Hair follicle dermal papilla cell (primary cell): Measurements from ENCODE around the gene EXOC3L1. TPM values are rescaled to one million over a fixed set of nuclear protein-coding genes. Genes with fewer than 3 reads are reported as not detected.

Experiments
- small RNA-seq: library from RNA; depleted of rRNA; stranded (forward); fragments of <200 nt; gene quantifications from one replicate; pipeline ENCODE3, GENCODE V24; 2012
- total RNA-seq: library from RNA; depleted of rRNA; stranded (reverse); fragments of >200 nt; gene quantifications from 2 replicates; pipeline ENCODE4 v1.2.3, GENCODE V29; 2012

The EXOC3L1 gene
- total RNA-seq = not detected in 2 replicates

DNA sequence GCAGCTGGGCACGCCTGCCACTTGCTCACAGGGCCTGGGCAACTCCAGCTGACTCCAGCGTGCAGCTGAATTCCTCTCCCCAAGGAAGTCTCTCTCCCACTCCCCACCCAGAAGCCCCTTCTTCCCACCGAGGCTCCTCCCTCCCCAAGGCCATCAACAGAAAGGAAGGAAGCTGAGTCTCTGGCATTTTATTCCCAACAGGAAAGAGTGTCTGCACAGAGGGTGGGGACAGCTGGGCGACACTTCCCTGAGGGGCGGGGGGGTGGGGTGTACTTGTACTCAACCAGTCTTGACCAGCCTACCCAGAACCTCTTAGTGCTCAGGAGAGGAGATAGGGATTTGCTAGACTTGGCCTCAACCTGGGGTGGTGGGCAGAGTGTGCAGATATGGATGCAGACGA lies at the start of gene EXOC3L1:
Gene EXOC3L1, minus strand, starts transcription at position 96 of the 400 bp plus-strand sequence. CDS start 460 bp downstream, outside the sequence.

DNA sequence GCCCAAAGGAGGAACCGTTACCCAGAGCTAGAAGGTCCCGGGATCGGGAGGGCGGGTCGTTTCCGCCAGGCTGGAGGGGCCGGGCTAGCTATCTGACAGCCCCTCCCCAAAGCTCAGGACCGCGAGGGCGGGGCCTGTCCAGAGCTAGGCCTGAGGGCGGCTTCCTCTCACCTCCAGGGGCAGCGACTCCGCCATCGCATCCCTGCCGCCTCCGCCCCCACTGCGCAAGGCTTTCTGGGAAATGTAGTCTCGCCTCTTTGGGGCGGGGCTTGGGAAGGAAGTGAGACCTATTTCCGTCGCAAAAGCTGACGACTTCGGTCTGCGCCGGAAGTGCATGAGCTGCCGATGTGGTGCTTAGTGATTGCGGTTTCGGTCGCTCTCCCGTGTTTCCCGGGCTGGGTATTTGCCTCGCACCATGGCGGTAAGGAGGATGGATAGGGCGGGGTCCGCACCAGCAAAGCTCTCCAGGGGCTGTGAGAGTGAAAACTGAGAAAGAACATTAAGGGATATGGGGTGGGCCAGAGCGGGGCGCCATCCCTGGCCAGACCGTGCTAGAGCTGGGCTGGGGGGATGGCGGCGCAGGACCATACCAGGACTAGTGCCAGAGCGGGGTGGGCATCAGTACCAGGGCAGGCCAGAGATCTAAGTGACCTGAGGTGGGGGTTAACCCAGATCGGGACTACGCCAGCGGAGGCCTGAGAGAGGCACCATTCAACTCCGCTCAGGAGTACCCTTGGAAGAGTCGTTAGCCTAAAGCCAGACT lies 37.0 kb upstream of the EXOC3L1 start, which contains the start of gene TMEM208:
Gene TMEM208, plus strand, starts transcription at position 327 of the 763 bp plus-strand sequence. Its CDS starts 89 bp downstream, at position 416.

GRCh38 chr16:67199011-67199807 lies 9.3 kb upstream of the EXOC3L1 start, which contains the start of gene ELMO3:
Gene ELMO3, plus strand, starts transcription at chr16:67199131. Its CDS starts 196 bp downstream, at chr16:67199327.

DNA sequence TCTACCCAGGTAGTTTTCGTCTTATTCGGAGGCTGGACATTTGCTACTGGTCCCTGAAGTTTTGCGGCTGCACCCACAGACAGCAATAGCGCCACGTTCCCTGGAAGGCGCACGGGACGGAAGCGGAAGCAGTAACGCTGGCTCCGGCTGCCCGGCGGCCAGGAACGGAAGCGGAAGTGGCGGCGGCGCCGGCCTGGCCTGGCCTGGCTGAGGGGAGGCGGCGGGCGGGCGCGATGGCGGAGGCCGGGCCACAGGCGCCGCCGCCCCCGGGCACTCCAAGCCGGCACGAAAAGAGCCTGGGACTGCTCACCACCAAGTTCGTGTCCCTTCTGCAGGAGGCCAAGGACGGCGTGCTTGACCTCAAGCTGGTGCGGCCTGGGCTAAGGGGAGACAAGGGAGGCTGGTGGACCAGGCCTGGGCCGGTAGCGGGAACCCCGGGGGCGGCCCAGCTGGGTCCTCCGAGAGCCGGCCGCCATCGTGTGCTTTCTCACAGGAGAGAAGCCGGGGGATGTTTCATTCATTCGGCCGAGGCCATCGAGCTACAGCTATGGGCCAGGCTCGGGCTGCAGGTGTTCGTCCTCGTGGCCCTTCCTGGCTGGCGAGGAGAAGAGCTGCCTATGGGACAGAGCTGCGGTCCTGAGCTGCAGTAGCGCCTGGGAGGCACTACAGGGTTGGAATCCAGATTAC lies 2.2 kb upstream of the EXOC3L1 start, which contains the start of gene E2F4:
Gene E2F4, plus strand, starts transcription at position 161 of the 687 bp plus-strand sequence. Its CDS starts 73 bp downstream, at position 234.

DNA sequence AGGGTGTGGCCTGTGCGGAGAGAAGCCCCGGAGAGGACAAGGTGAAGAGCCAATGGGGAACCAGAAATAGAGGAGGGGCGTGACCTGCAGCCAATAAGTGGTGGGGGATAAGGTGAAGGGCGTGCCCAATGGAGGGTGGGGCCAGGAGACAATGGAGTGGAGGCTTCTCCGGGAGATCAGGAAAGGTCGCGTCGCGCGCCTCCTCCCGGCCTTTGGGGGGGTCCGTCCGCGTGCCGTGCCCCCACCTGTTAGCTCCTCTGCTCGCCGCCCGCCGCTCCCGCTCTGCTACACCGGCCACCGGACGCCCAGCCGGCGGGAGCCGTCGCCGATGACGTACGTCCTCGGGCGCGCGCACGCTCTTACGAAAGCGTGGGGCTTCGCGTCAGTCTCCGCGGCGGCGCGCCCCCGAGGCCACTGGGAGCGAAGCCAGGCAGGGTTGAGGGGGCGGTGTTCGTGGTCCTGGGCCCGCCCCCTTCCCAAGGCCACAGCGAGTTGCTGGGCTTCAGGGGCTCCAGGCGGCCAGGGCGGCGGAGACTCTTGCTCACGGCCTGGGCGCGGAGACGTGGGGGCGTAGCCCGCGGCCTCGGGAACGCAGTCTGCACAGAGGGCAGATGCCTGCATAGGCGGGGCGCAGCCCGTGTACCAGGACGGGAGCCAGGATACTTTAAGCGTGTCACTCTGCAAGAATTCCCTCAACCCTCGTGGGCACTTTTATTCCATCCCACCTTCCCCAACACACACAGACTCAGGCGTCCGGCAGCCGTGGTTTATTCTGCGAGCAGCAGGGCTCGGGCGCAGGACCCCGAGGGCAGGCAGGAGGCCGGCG lies 6.1 kb downstream of the EXOC3L1 start, which contains the start of gene MATCAP1:
Gene MATCAP1, minus strand, starts transcription at position 337 of the 826 bp plus-strand sequence. CDS start 3,353 bp downstream, outside the sequence.

DNA sequence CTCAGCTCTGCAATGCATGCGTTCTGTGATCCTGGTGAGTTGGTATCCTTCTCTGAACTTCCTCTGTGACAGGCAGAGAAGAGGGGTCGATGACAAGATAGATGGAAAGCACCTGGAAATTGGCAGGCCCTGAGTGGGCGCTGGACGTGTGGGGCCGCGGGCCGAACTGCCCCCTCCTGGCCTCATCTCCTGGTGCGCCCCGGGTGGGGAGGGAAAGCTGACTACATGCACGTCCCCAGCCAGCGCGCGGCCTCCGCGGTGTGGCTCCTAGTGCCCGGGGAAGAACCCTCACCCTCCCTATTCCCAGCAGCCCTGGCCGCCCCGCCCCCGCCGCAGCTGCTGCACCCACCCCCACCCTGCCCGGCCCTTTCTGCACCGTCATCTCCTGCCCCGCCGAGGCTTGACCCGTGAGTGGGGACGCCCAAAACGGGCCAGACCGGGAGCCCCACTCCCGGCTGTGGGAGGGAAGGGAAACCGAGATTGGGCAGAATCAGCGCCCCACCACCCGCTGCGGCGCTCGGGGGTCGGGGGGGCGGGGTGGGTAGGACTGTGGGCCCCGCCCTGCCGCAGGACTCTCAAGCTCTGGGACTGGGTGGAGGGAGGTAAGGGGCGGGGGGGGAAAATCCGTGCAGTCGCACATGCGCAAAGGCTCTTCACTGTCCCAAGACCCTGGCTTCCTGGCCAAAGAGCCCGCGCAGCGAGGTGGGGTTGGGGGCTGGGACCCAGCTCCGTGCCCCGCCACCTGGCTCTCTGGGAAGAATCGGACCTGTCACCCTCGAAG lies 19.6 kb downstream of the EXOC3L1 start, which contains the start of gene NOL3:
Gene NOL3, plus strand, starts transcription at position 371 of the 781 bp plus-strand sequence.

DNA sequence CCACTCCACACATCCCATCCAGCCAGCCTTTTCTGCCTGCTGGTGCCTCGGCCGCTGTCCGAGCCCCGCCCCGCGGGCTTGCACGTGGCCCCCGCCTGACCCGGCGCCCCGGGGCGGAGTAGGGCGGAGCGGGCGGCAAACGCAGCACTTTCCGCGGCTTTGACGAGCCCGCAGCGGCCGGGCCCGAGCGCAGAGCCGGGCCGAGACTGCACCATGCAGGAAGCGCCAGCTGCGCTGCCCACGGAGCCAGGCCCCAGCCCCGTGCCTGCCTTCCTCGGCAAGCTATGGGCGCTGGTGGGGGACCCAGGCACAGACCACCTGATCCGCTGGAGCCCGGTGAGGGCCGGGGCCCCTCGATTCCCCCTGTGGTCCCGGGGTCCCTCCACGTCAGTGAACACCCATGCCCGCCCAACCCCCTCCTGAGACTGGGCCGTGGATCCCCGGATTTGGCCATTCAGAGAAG lies 25.3 kb downstream of the EXOC3L1 start, which contains the start of gene HSF4:
Gene HSF4, plus strand, starts transcription at position 147 of the 463 bp plus-strand sequence. Its CDS starts 67 bp downstream, at position 214.

GRCh38 chr16:67150833-67151396 lies 39.0 kb downstream of the EXOC3L1 start, which contains the start of gene B3GNT9:
Gene B3GNT9, minus strand, starts transcription at chr16:67150998. Its CDS starts 513 bp downstream, at chr16:67150485.

Small RNA genes within 50 kb of the gene (small RNA-seq; reads per million reads assigned to genes)
- 0.82 reads per million, percentile 12 among the genes with 10 or more reads in this experiment for gene MIR328

Other genes starting within 250 kb of the EXOC3L1 start
- 0.12 and 0.16 TPM in 2 replicates for gene CES3, start 228.9 kb downstream of the EXOC3L1 start, total RNA-seq
- gene CES4A, start 201.5 kb downstream of the EXOC3L1 start, total RNA-seq = 6.8 and 7.5 TPM in 2 replicates
- 42.9 and 47.7 TPM in 2 replicates for gene CBFB, start 161.0 kb downstream of the EXOC3L1 start, total RNA-seq
- 16.5 and 17.0 TPM in 2 replicates for gene PHAF1, start 80.2 kb downstream of the EXOC3L1 start, total RNA-seq
- 74.3 and 86.0 TPM in 2 replicates for gene B3GNT9, start 39.1 kb downstream of the EXOC3L1 start, total RNA-seq
- 17.4 and 20.5 TPM in 2 replicates for gene TRADD, start 30.2 kb downstream of the EXOC3L1 start, total RNA-seq
- 14.8 and 18.7 TPM in 2 replicates for gene FBXL8, start 30.2 kb downstream of the EXOC3L1 start, total RNA-seq
- 4.5 and 9.6 TPM in 2 replicates for gene HSF4, start 25.4 kb downstream of the EXOC3L1 start, total RNA-seq
- gene NOL3, start 19.6 kb downstream of the EXOC3L1 start, total RNA-seq = 14.8 and 15.9 TPM in 2 replicates
- gene MATCAP1, start 6.2 kb downstream of the EXOC3L1 start, total RNA-seq = 6.3 and 6.6 TPM in 2 replicates
- gene E2F4, start 2.0 kb upstream of the EXOC3L1 start, total RNA-seq = 74.0 and 82.8 TPM in 2 replicates
- gene ELMO3, start 9.0 kb upstream of the EXOC3L1 start, total RNA-seq = 0.36 and 0.49 TPM in 2 replicates
- gene TMEM208, start 37.0 kb upstream of the EXOC3L1 start, total RNA-seq = 26.4 and 27.9 TPM in 2 replicates
- gene FHOD1, start 57.3 kb upstream of the EXOC3L1 start, total RNA-seq = 24.5 and 36.9 TPM in 2 replicates
- 3.0 and 4.1 TPM in 2 replicates for gene SLC9A5, start 58.8 kb upstream of the EXOC3L1 start, total RNA-seq
- 52.7 and 60.0 TPM in 2 replicates for gene PLEKHG4, start 89.4 kb upstream of the EXOC3L1 start, total RNA-seq
- gene KCTD19, start 136.6 kb upstream of the EXOC3L1 start, total RNA-seq = under 0.01 TPM in 1 of 2 replicates, not detected in the other
- 0.49 TPM in 1 of 2 replicates, not detected in the other for gene LRRC36, start 136.7 kb upstream of the EXOC3L1 start, total RNA-seq
- gene TPPP3, start 203.4 kb upstream of the EXOC3L1 start, total RNA-seq = 0.65 and 0.97 TPM in 2 replicates
- gene ZDHHC1, start 226.3 kb upstream of the EXOC3L1 start, total RNA-seq = 14.7 and 15.3 TPM in 2 replicates
- not detected in 2 replicates for gene HSD11B2, start 241.0 kb upstream of the EXOC3L1 start, total RNA-seq